ENCODE measurements around the gene PMM2. TPM values are rescaled to one million over a fixed set of nuclear protein-coding genes. Genes with fewer than 3 reads are reported as not detected.

PMM2 gene
- total RNA-seq, 6 experiments from 2014 or later: 18.6 to 47.8 (median 39.0) TPM

GRCh38 chr16:8848231-8848938, 50.7 kb downstream of the PMM2 start:
- no peak for ATAC-seq
- Histone ChIP-seq H3K27ac (no peak overlapping the region), H3K36me3 (peaks cover 0 to 8% (median 6%) of the 10 kb centered on the region in 4 donors)

GRCh38 chr16:8848939-8849391, 51.3 kb downstream of the PMM2 start:
- Histone ChIP-seq H3K36me3 (peaks cover 0 to 8% (median 6%) of the 10 kb centered on the region in 4 donors), H3K27ac (no peak overlapping the region), H3K4me3 (no peak overlapping the region), H3K4me1 (peaks cover 0 to 29% (median 9%) of the 10 kb centered on the region in 4 donors), H3K9me3 (no peaks in the 10 kb centered on the region), H3K27me3 (no peaks in the 10 kb centered on the region)
- TF ChIP-seq, protein P1, sequence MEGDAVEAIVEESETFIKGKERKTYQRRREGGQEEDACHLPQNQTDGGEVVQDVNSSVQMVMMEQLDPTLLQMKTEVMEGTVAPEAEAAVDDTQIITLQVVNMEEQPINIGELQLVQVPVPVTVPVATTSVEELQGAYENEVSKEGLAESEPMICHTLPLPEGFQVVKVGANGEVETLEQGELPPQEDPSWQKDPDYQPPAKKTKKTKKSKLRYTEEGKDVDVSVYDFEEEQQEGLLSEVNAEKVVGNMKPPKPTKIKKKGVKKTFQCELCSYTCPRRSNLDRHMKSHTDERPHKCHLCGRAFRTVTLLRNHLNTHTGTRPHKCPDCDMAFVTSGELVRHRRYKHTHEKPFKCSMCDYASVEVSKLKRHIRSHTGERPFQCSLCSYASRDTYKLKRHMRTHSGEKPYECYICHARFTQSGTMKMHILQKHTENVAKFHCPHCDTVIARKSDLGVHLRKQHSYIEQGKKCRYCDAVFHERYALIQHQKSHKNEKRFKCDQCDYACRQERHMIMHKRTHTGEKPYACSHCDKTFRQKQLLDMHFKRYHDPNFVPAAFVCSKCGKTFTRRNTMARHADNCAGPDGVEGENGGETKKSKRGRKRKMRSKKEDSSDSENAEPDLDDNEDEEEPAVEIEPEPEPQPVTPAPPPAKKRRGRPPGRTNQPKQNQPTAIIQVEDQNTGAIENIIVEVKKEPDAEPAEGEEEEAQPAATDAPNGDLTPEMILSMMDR (IDR thresholded peaks at IDR 0.05): no peak
- TF ChIP-seq POLR2A (IDR thresholded peaks at IDR 0.05): no peak
- 57% methylated on average over 1 of the region's 8 CpGs for WGBS (ENCODE audit: insufficient coverage, low coverage, low lambda C conversion rate, missing lambda C conversion rate)
- ATAC-seq (no peak), DNase-seq (no peak)
- intact Hi-C loops (cut with DNase I): no loop called here

More at GRCh38 chr16:8848231-8848938, 50.7 kb downstream of the PMM2 start:
- Histone ChIP-seq H3K4me1 (peaks cover 0 to 29% (median 9%) of the 10 kb centered on the region in 4 donors), H3K9me3 (no peaks in the 10 kb centered on the region), H3K27me3 (no peaks in the 10 kb centered on the region), H3K4me3 (no peak overlapping the region)
- DNase-seq: no peak
- TF ChIP-seq, protein P1 (IDR thresholded peaks at IDR 0.05): no peak
- TF ChIP-seq POLR2A (IDR thresholded peaks at IDR 0.05): no peak
- intact Hi-C loops (cut with DNase I): no loop called here
- WGBS (ENCODE audit: insufficient coverage, low coverage, low lambda C conversion rate, missing lambda C conversion rate): 88% methylated on average over 8 of the region's 26 CpGs

DNA sequence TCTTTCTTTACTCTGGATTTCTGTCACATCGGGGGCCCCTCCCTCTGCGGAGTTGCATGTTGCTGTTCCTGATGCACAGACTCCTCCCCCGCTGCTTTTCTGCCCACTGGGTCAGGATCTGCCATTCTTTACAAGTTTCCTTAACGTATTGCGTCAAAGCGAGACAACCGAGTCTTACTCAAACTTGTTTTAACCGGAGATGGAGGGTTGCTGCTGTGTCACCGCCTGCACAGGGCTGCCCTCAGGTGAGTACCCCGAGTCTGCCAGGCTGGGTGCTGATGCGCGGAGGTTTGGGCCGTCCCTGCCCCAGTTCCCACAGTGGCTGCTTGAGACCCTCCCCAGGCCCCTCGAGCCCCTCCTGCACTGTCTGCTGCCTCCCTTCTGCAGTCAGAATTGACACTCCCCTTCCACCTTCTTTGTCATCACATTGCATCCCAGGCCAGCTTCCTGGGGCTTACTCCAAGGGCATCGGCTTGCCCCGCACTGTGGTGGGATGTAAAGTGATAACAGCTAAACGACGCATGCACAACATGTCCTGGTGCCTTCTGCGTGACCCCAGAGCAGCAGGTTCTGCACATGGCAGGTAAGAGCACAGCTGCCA, 51.9 kb downstream of the PMM2 start:
- Histone ChIP-seq H3K4me1 (peaks cover 0 to 29% (median 9%) of the 10 kb centered on the region in 4 donors), H3K27me3 (no peaks in the 10 kb centered on the region), H3K4me3 (no peak overlapping the region), H3K27ac (peak overlapping the region in 1 of 3 donors; percentile 80), H3K9me3 (no peaks in the 10 kb centered on the region), H3K36me3 (peaks cover 0 to 8% (median 6%) of the 10 kb centered on the region in 4 donors)
- TF ChIP-seq, protein P1 (IDR thresholded peaks at IDR 0.05): no peak
- TF ChIP-seq POLR2A (IDR thresholded peaks at IDR 0.05): no peak
- DNase-seq (no peak), ATAC-seq (no peak)
- intact Hi-C loops (cut with DNase I): no loop called here
- WGBS (ENCODE audit: insufficient coverage, low coverage, low lambda C conversion rate, missing lambda C conversion rate): 62% methylated on average over 8 of the region's 19 CpGs

GRCh38 chr16:8850279-8850885, 52.7 kb downstream of the PMM2 start:
- Histone ChIP-seq H3K36me3 (peaks cover 0 to 14% (median 11%) of the 10 kb centered on the region in 4 donors), H3K27me3 (no peaks in the 10 kb centered on the region), H3K4me3 (no peak overlapping the region), H3K27ac (peak overlapping the region; percentile 26 to 80 (median 75)), H3K4me1 (peaks cover 0 to 29% (median 9%) of the 10 kb centered on the region in 4 donors), H3K9me3 (no peaks in the 10 kb centered on the region)
- ATAC-seq: peak; percentile 78 to 87 (median 82)
- TF ChIP-seq, protein P1 (IDR thresholded peaks at IDR 0.05): no peak
- TF ChIP-seq POLR2A (IDR thresholded peaks at IDR 0.05): no peak
- WGBS (ENCODE audit: insufficient coverage, low coverage, low lambda C conversion rate, missing lambda C conversion rate): 29% methylated on average over 9 of the region's 11 CpGs
- DNase-seq: peak; percentile 81 to 86 (median 84)
- intact Hi-C loops (cut with DNase I): no loop called here
